NB4 (cell line): ENCODE measurements around the gene PDIA4.

Experiments used
- DNase-seq: peaks from one replicate; pipeline ENCODE4 v3.0.0; 2010; ENCODE audit warnings: low read depth
- H3K4me3 ChIP-seq: one replicate; pipeline ENCODE4 v1.5.1; 2011; ENCODE audit warnings: mild to moderate bottlenecking, low read depth, low read length, moderate library complexity
- CTCF ChIP-seq: IDR thresholded peaks from one replicate; pipeline ENCODE4 v1.5.1; 2012; ENCODE audit warnings: low read depth, low read length
- MAX ChIP-seq: IDR thresholded peaks from 2 replicates; pipeline ENCODE4 v1.6.1; 2011; ENCODE audit warnings: low read depth, low read length
- MYC ChIP-seq: IDR thresholded peaks from 2 replicates; pipeline ENCODE4 v1.6.1; 2011; ENCODE audit warnings: low read depth, low read length
- POLR2A ChIP-seq: IDR thresholded peaks from 2 replicates; pipeline ENCODE4 v1.6.1; 2011; ENCODE audit warnings: mild to moderate bottlenecking; ENCODE audit not compliant: insufficient read length; ENCODE audit errors: extremely low read depth

PDIA4 gene

GRCh38 chr7:149028346-149029109 is at the start of gene PDIA4:
Gene PDIA4, minus strand, starts transcription at chr7:149028505. Its CDS starts 97 bp downstream, at chr7:149028408.
- peak; percentile 100 for DNase-seq
- TF ChIP-seq CTCF = peak; percentile 2
- peak; percentile 79 for TF ChIP-seq POLR2A
- TF ChIP-seq MYC = peak; percentile 98
- peak; percentile 98 for TF ChIP-seq MAX

GRCh38 chr7:149077594-149077993 is 49.3 kb upstream of the PDIA4 start:
- no peak for TF ChIP-seq MAX
- TF ChIP-seq POLR2A = no peak
- TF ChIP-seq MYC = no peak
- no peak for TF ChIP-seq CTCF
- no peak for DNase-seq
- H3K4me3 ChIP-seq = no peak overlapping the region

More at GRCh38 chr7:149028346-149029109, at the start of gene PDIA4:
- H3K4me3 ChIP-seq = peak within 1 kb of the TSS; percentile 90

- no peak for TF ChIP-seq MAX
- TF ChIP-seq POLR2A = no peak
- no peak for TF ChIP-seq CTCF
- no peak for TF ChIP-seq MYC
- DNase-seq = no peak
- no peak overlapping the region for H3K4me3 ChIP-seq
These were observed 47.0 kb upstream of the PDIA4 start for GRCh38 chr7:149075286-149075685.

- no peak overlapping the region for H3K4me3 ChIP-seq
- TF ChIP-seq CTCF = no peak
- TF ChIP-seq MYC = no peak
- no peak for TF ChIP-seq MAX
- TF ChIP-seq POLR2A = no peak
- DNase-seq = no peak
These were observed 46.0 kb upstream of the PDIA4 start for GRCh38 chr7:149074116-149074885.

- DNase-seq = no peak
- TF ChIP-seq CTCF (no peak), MAX (no peak), MYC (no peak), POLR2A (no peak)
- H3K4me3 ChIP-seq = peak overlapping the region; percentile 60
These were observed 44.1 kb upstream of the PDIA4 start for GRCh38 chr7:149072438-149072775.
